ENCODE results near the gene GRAP2.

- TF ChIP-seq, protein P1, sequence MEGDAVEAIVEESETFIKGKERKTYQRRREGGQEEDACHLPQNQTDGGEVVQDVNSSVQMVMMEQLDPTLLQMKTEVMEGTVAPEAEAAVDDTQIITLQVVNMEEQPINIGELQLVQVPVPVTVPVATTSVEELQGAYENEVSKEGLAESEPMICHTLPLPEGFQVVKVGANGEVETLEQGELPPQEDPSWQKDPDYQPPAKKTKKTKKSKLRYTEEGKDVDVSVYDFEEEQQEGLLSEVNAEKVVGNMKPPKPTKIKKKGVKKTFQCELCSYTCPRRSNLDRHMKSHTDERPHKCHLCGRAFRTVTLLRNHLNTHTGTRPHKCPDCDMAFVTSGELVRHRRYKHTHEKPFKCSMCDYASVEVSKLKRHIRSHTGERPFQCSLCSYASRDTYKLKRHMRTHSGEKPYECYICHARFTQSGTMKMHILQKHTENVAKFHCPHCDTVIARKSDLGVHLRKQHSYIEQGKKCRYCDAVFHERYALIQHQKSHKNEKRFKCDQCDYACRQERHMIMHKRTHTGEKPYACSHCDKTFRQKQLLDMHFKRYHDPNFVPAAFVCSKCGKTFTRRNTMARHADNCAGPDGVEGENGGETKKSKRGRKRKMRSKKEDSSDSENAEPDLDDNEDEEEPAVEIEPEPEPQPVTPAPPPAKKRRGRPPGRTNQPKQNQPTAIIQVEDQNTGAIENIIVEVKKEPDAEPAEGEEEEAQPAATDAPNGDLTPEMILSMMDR (IDR thresholded peaks at IDR 0.05), result no peak
- no peak for TF ChIP-seq POLR2A (IDR thresholded peaks at IDR 0.05)
Observed at GRCh38 chr22:39973656-39974055, 72.8 kb downstream of the GRAP2 start.
